ENCODE results near the gene PDZD11. TPM values are rescaled to one million over a fixed set of nuclear protein-coding genes. Genes with fewer than 3 reads are reported as not detected.
"Not testable (repeated sequence)": the region's sequence is repeated elsewhere in the genome, so short reads cannot be mapped to it uniquely, and the experiment has no call there.

PDZD11 gene
- total RNA-seq, 4 donors from 2014 or later: 31.1 to 38.2 (median 36.5) TPM

GRCh38 chrX:70292788-70293187 lies 3.1 kb upstream of the PDZD11 start:
- Histone ChIP-seq H3K9me3 (no peaks in the 10 kb centered on the region), H3K4me1 (peaks cover 0 to 7% of the 10 kb centered on the region in 2 donors), H3K36me3 (no peaks in the 10 kb centered on the region), H3K4me3 (replicated peaks in 1 of 3) (no peak overlapping the region), H3K27me3 (no peaks in the 10 kb centered on the region), H3K27ac (no peak overlapping the region)
- DNase-seq: no peak
- intact Hi-C loops (cut with DNase I): no loop called here
- TF ChIP-seq POLR2A (IDR thresholded peaks at IDR 0.05): no peak
- no peak for TF ChIP-seq CTCF (IDR thresholded peaks at IDR 0.05)
- 0% methylated on average over 1 of the region's 1 CpG for WGBS, 2 donors

GRCh38 chrX:70289168-70289792 lies 447 bp downstream of the PDZD11 start:
- peaks cover 0 to 7% of the 10 kb centered on the region in 2 donors for H3K4me1 ChIP-seq
- no peak for DNase-seq
- no peaks in the 10 kb centered on the region for H3K27me3 ChIP-seq
- peaks cover 0 to 2% of the 10 kb centered on the region in 2 donors for H3K36me3 ChIP-seq
- H3K9me3 ChIP-seq: no peaks in the 10 kb centered on the region
- peak overlapping the region in 1 of 3 donors; percentile 24 for H3K27ac ChIP-seq
- 47 to 55% methylated on average over 5 to 6 of the region's 11 CpGs for WGBS, 2 donors
- intact Hi-C loops (cut with DNase I): no loop called here
- TF ChIP-seq CTCF (IDR thresholded peaks at IDR 0.05) (no peak), POLR2A (IDR thresholded peaks at IDR 0.05) (no peak)
- peak overlapping the region in 2 of 3 donors; percentile 23 to 37 for H3K4me3 ChIP-seq (replicated peaks in 1 of 3)

- no peaks in the 10 kb centered on the region for H3K9me3 ChIP-seq
- no peak within 1 kb of the TSS for H3K4me3 ChIP-seq (replicated peaks in 1 of 3)
- no peak for DNase-seq
- 95 to 100% methylated on average over 9 to 19 of the region's 21 CpGs for WGBS, 2 donors
- no peak within 1 kb of the TSS for H3K27ac ChIP-seq
- intact Hi-C loops (cut with DNase I): no loop called here
- no peak for TF ChIP-seq CTCF (IDR thresholded peaks at IDR 0.05)
- no peak for TF ChIP-seq POLR2A (IDR thresholded peaks at IDR 0.05)
- no peaks in the 10 kb centered on the region for H3K27me3 ChIP-seq
- no peaks in the 10 kb centered on the region for H3K4me1 ChIP-seq
- H3K36me3 ChIP-seq: peaks cover 0 to 2% of the 10 kb centered on the region in 2 donors
Observed at GRCh38 chrX:70281951-70282350, 7.8 kb downstream of the PDZD11 start, which contains the start of gene RAB41. RAB41 (plus strand) TSS chrX:70282172; CDS start chrX:70282218, 46 bp downstream.

GRCh38 chrX:70280573-70280972 lies 9.2 kb downstream of the PDZD11 start:
- DNase-seq: no peak
- Histone ChIP-seq H3K4me1 (no peaks in the 10 kb centered on the region), H3K27me3 (no peaks in the 10 kb centered on the region), H3K4me3 (replicated peaks in 1 of 3) (no peak overlapping the region), H3K9me3 (no peaks in the 10 kb centered on the region), H3K36me3 (no peaks in the 10 kb centered on the region), H3K27ac (no peak overlapping the region)
- TF ChIP-seq CTCF (IDR thresholded peaks at IDR 0.05) (no peak), POLR2A (IDR thresholded peaks at IDR 0.05) (no peak)
- 80 to 84% methylated on average over 1 to 2 of the region's 3 CpGs for WGBS, 2 donors
- intact Hi-C loops (cut with DNase I): no loop called here

GRCh38 chrX:70279081-70279480 lies 10.6 kb downstream of the PDZD11 start:
- no peaks in the 10 kb centered on the region for H3K27me3 ChIP-seq
- WGBS, 2 donors: 88 to 93% methylated on average over 3 of the region's 3 CpGs
- intact Hi-C loops (cut with DNase I): no loop called here
- no peak overlapping the region for H3K4me3 ChIP-seq (replicated peaks in 1 of 3)
- no peaks in the 10 kb centered on the region for H3K4me1 ChIP-seq
- H3K27ac ChIP-seq: no peak overlapping the region
- H3K9me3 ChIP-seq: no peaks in the 10 kb centered on the region
- H3K36me3 ChIP-seq: no peaks in the 10 kb centered on the region
- no peak for DNase-seq
- no peak for TF ChIP-seq CTCF (IDR thresholded peaks at IDR 0.05)
- TF ChIP-seq POLR2A (IDR thresholded peaks at IDR 0.05): no peak

- H3K4me1 ChIP-seq; H3K36me3 ChIP-seq; H3K4me3 ChIP-seq (replicated peaks in 1 of 3); H3K27ac ChIP-seq; H3K9me3 ChIP-seq; intact Hi-C loops (cut with DNase I); H3K27me3 ChIP-seq; DNase-seq: not testable (repeated sequence)
- 79 to 90% methylated on average over 5 to 7 of the region's 7 CpGs for WGBS, 2 donors
Observed at GRCh38 chrX:70274029-70274428, 15.7 kb downstream of the PDZD11 start.
